ENCODE results near the gene PSMD1. TPM values are rescaled to one million over a fixed set of nuclear protein-coding genes. Genes with fewer than 3 reads are reported as not detected.

Gene PSMD1
- total and polyA plus RNA-seq, 2 of the 8 experiments (the other 6 are each of a cell fraction or from before 2014, with no cell fraction given): 179 to 272 TPM

GRCh38 chr2:231172025-231172424, 115.4 kb downstream of the PSMD1 start:
- no peak for DNase-seq (ENCODE audit: low read depth in 1 of 2, low spot score in 2 of 2)
- Histone ChIP-seq H2AFZ (ENCODE audit: low read length) (no peak overlapping the region), H3K4me2 (ENCODE audit: insufficient read depth in 1 of 2, low read depth in 2 of 2, low read length in 2 of 2) (no peak overlapping the region), H2AK5ac (ENCODE audit: low read depth, low read length) (no peak overlapping the region), H2BK5ac (ENCODE audit: low read depth, low read length) (no peak overlapping the region), H3K9me3 (ENCODE audit: insufficient read depth in 2 of 2, low read depth in 1 of 2, low read length in 1 of 2) (no peaks in the 10 kb centered on the region), H3K27ac (ENCODE audit: low read depth, low read length) (no peak overlapping the region), H3K4me3 (ENCODE audit: extremely low read depth in 1 of 4, insufficient read depth in 2 of 4, low read depth in 3 of 4, low read length in 4 of 4) (no peak overlapping the region), H3K27me3 (replicated peaks in 1 of 4; ENCODE audit: control insufficient read depth in 3 of 4, extremely low read depth in 1 of 4, insufficient read depth in 3 of 4, low read length in 3 of 4) (no peaks in the 10 kb centered on the region), H4K5ac (ENCODE audit: insufficient read length, low read depth, low read length) (no peak overlapping the region), H3K56ac (replicated peaks; ENCODE audit: insufficient read length, low read depth, low read length) (no peak overlapping the region), H3K79me1 (ENCODE audit: low read depth, low read length) (no peaks in the 10 kb centered on the region), H2BK15ac (ENCODE audit: low read length) (no peak overlapping the region), H3K9ac (replicated peaks in 1 of 4; ENCODE audit: extremely low read depth in 1 of 4, low read depth in 3 of 4, low read length in 3 of 4) (no peak overlapping the region), H4K20me1 (replicated peaks in 1 of 2; ENCODE audit: control insufficient read depth in 1 of 2, insufficient read depth in 2 of 2, low read length in 2 of 2) (no peaks in the 10 kb centered on the region), H4K91ac (replicated peaks; ENCODE audit: insufficient read length, low read length) (no peak overlapping the region), H3K18ac (ENCODE audit: extremely low read depth, low read length) (no peak overlapping the region), H3K36me3 (ENCODE audit: control insufficient read depth in 2 of 4, insufficient read depth in 4 of 4, low read length in 3 of 4) (peaks cover 8 to 45% (median 30%) of the 10 kb centered on the region in 4 experiments), H2BK12ac (ENCODE audit: low read depth, low read length) (no peak overlapping the region), H3K4ac (replicated peaks; ENCODE audit: insufficient read length, low read depth, low read length) (no peak overlapping the region), H3K23ac (ENCODE audit: insufficient read length) (no peak overlapping the region), H3K14ac (ENCODE audit: insufficient read length) (no peak overlapping the region), H3K4me1 (replicated peaks in 1 of 4; ENCODE audit: control insufficient read depth in 3 of 4, insufficient read depth in 4 of 4, low read length in 3 of 4) (no peaks in the 10 kb centered on the region), H2BK120ac (replicated peaks; ENCODE audit: low read depth, low read length) (no peak overlapping the region), H3K79me2 (ENCODE audit: control insufficient read depth in 1 of 2, insufficient read depth in 2 of 2, low read length in 2 of 2) (no peaks in the 10 kb centered on the region), H4K8ac (ENCODE audit: extremely low read depth, insufficient read depth, low read length) (no peak overlapping the region), H2BK20ac (ENCODE audit: low read length) (no peak overlapping the region), H3K23me2 (ENCODE audit: low read depth, low read length) (no peaks in the 10 kb centered on the region)
- CTCF ChIA-PET (ENCODE audit: partially characterized antibody): interaction anchor here (1.6 kb wide), 1 partner anchor 18 kb away, joined by 5 read pairs; no protein-coding TSS in a partner anchor
- POLR2A ChIA-PET (ENCODE audit: partially characterized antibody): interaction anchor here (0.7 kb wide), 1 partner anchor 25 kb away, joined by 3 read pairs; no protein-coding TSS in a partner anchor
- FAIRE-seq: no peak
- TF ChIP-seq KDM5A (IDR thresholded peaks at IDR 0.05; ENCODE audit: low read length): no peak
- WGBS, 2 experiments (ENCODE audit: extremely low coverage in 1 of 2, insufficient coverage in 1 of 2, insufficient read length in 1 of 2, insufficient replicate concordance in 2 of 2, low coverage in 1 of 2, low lambda C conversion rate in 2 of 2, missing lambda C conversion rate in 1 of 2): 92% methylated on average over 3 of the region's 3 CpGs; no CpG with 5 or more reads in 1 of the 2 experiments
